ENCODE data around the gene ZFP64.

DNA sequence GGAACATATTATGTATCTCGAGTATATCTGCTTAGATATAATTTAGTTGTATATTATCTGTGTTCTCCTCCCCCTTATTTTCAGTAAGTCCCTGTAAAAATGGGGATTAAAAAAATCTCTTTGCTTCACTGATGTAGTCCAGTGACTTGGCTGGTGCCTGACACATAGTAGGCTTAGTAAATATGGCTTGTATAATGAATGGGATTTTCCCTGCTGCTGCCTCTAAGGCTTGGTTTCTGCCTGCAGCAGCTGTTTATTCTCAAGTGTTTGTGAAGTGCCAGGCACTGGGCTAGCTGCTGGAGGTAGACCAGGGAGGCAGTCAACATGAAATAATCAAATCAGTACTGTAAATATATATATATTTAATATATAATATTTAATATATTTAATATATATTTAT is 1.6 kb upstream of the ZFP64 start:
- TF ChIP-seq POLR2A (IDR thresholded peaks at IDR 0.05; ENCODE audit: low read depth, low read length) (no peak), POLR2AphosphoS5 (IDR thresholded peaks at IDR 0.05; ENCODE audit: insufficient read depth, low read depth, low read length) (no peak)
